HS-5 (cell line): Measurements from ENCODE around the gene DUSP18.
"Not testable (repeated sequence)": the region's sequence is repeated elsewhere in the genome, so short reads cannot be mapped to it uniquely, and the experiment has no call there.

ENCODE experiments used
- DNase-seq: peaks from one replicate; pipeline ENCODE4 v3.0.0-alpha.2; 2012; ENCODE audit warnings: low read depth

Gene DUSP18

DNA sequence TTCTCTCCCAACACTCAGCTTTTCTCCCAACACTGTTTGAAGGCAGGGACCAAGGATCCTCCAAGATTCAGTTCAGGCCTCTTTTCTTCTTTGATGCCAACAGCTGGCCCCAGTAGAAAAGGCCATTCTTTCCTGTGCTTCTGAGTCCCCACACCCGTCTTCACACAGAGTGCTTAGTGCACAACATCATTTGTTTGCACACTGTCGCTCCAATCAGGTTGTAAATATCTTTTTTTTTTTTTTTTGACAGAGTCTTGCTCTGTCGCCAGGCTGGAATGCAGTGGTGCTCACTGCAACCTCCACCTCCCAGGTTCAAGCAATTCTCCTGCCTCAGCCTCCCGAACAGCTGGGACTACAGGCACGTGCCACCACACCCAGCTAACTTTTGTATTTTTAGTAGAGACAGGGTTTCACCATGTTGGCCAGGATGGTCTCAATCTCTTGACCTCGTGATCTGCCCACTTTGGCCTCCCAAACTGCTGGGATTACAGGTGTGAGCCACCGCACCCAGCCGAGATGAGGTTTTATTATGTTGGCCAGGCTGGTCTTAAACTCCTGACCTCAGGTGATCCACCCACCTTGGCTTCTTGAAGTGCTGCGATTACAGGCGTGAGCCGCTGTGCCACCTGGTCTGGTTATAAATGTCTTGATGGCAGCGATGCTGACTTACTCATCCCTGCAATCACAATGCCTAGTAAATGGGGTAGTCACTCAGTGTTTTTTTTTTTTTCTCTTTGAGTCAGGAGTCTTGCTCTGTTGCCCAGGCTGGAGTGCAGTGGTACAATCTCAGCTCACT, 12.4 kb upstream of the DUSP18 start:
- DNase-seq, result not testable (repeated sequence)

GRCh38 chr22:30676565-30676964, 8.9 kb upstream of the DUSP18 start:
- not testable (repeated sequence) for DNase-seq

DNA sequence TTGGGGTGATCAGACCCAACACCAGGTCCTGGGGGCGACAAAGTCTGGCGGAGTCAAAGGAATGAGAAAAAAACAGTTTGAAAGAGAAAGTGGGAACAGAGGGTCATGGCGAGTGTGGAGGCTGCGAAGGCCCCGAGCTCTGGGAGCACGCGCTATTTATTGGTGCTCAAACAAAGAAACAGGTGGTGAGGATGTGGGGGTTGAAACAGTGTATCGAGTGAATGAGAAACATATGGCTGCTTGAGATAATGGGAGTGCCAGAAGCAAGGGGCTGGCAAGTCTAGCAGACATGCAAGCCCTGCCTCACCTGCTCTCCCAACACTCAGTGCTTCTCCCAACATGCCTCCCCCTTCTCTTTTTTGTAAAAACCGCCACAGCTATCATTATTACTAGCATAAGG, 7.8 kb upstream of the DUSP18 start:
- DNase-seq, result no peak

DNA sequence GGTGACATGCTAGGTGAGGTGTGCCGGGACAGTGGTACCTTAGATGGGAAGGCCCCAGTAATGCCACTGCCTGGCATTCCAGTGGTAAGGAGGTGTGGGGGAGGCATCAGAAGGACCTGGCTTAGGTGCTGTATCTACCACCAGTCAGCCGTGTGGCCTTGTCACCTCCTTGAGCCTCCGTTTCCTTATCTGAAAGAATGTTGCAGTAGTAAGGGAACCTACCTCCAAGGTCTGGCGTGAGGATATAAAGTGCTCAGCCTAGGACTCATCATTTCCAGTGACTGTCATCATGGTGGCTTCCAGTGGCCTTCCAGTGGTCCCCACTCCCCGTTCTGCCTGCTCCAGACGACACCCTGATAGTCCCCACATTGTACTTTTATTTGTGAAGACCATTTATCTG, 6.8 kb upstream of the DUSP18 start:
- DNase-seq, result no peak

- DNase-seq, result no peak
These were observed 5.5 kb upstream of the DUSP18 start for GRCh38 chr22:30673136-30673535.

GRCh38 chr22:30671071-30671470, 3.4 kb upstream of the DUSP18 start:
- DNase-seq, result no peak

- DNase-seq, result no peak
These were observed 673 bp upstream of the DUSP18 start for GRCh38 chr22:30668386-30668710.

DNA sequence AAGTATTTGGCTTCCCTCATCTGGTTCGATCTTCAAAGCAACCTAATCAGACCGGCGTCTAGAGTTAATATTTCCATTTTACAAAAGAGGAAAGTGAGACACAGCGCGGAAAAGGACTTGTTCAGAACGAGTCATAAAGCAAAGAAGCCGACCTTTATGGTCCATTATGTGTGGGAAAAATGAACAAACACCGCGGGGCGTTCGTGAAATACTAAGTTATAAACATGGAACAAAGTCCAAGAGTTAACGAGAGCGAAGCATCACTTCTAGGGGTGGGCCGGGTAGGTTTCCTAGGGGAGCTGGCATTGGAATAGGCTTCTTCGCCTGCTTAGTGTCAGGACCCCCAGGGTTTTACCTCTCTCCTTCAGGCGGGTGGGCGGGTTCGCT, 575 bp downstream of the DUSP18 start:
- no peak for DNase-seq

- DNase-seq, result no peak
These were observed 1.9 kb downstream of the DUSP18 start for GRCh38 chr22:30665786-30666185.

- no peak for DNase-seq
These were observed 2.4 kb downstream of the DUSP18 start for GRCh38 chr22:30665266-30665665.

DNA sequence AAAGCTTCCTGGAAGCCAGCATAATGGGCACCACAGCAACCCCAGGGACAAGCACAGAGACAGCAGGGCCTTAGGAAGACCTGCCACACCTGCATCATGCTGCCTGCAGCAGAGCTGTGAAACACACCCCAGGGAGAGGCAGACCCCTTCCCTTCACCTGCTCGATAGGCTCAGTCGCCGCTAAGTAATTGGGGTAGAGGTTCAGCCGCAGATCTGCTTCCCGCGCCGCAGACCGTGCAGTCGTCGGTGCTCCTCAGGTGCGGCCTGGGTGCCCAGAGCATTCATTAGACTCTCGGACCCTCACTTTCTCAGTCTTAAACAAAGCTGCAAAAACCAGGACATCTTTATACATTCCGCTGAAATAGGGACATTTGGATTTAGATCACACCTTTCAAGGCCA, 2.9 kb downstream of the DUSP18 start:
- DNase-seq, result no peak

GRCh38 chr22:30662040-30662439, 5.6 kb downstream of the DUSP18 start:
- DNase-seq, result no peak

- DNase-seq, result no peak
These were observed 12.1 kb downstream of the DUSP18 start for GRCh38 chr22:30655532-30655931.

DNA sequence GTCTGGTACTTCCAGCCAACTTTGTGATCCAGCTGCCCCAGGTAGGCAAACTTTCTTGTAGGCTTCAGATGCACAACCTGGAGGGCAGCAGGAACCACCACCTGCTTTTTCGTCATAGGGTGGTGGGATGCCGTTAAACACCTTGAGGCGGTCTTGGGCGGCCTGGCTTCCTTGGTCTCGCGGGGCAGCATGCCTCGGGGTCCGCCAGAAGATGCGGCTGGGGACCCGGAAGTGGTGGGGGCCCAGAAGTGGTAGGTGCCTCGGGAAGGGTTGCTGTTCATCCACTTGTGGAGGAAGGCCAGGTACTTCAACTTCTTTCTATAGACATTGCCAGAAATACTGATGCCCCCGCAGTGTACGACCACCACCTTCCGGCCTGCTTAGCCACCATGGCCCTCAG, 13.3 kb downstream of the DUSP18 start:
- DNase-seq, result no peak

GRCh38 chr22:30652852-30653251, 14.8 kb downstream of the DUSP18 start:
- no peak for DNase-seq

DNA sequence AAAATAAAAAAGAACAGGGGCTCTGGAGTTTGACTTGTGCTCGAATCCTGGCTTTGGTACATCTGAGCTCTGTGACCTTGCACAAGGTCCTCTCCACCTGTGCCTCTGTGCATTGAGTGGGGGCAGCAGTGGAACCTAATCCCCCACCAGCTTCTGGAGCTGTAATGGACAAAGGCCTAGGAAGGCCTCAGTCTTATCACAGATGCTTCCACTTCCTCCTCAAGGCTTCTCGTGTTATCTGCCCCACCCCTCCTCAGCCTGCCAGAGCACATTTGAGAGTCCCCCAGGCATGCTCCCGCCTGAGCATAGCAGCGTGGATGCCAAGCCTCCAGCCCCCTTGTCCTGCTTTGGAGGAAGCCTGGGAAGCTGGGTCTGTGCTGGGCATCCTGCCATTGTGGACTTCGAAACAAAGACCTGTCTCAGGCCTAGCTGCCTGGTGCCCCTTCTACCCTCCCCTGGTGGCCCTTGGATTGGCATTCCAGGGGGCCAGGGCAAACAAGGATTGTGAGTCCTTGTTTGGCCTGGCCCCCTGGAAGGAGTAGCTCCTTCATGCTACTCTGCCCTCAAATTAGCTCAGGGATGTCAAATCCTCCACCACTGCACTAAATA, 17.1 kb downstream of the DUSP18 start:
- DNase-seq, result no peak

DNA sequence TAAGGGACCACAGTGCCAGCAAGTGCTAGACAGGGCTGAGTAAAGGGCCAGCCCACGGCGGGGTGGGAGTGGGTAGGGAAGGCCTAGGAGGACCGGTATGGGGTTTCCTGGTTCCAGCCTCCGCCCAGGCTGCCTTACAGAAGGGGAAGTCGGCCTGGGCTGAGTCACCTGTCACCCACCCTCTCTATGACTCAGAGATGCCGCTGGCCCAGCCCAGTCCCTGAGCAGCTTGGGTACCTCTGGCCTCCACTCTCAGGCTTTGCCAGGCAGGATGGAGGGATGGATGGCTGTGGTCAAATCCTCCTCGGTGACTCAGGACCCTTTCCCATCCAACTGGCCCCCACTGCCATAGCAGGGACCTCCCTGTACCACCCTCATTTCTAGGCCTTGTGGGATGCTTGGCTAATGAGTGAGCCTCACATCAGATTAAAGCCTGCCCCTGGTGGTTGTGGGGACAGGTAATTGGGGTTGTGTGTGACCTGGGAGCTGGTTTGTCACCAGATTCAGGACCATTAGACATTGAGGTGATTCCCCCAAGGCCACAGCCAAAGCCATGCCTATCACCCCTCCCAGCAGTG, 18.2 kb downstream of the DUSP18 start:
- peak; percentile 83 for DNase-seq

DNA sequence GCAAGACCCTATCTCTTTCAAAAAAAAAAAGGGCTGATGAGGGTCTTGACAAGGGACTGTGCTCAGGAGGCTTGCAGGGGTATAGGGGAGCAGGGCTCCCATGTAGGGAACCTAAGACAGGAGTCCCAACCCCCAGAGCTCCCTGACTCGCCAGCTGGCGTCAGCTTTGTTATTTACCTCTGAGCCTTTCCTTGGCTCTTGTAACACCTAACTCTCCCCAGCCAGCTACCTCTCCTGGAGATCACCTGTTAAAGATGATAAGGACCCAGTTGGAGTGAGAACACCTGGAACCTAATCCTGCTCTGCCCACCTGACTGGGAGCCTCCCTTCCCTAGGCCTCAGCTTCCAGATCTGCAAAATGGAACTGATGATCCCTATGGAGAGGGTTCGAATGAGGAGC, 18.9 kb downstream of the DUSP18 start:
- no peak for DNase-seq

GRCh38 chr22:30647536-30647935, 20.1 kb downstream of the DUSP18 start:
- DNase-seq, result no peak

- DNase-seq, result no peak
These were observed 21.0 kb downstream of the DUSP18 start for GRCh38 chr22:30646518-30647160.

DNA sequence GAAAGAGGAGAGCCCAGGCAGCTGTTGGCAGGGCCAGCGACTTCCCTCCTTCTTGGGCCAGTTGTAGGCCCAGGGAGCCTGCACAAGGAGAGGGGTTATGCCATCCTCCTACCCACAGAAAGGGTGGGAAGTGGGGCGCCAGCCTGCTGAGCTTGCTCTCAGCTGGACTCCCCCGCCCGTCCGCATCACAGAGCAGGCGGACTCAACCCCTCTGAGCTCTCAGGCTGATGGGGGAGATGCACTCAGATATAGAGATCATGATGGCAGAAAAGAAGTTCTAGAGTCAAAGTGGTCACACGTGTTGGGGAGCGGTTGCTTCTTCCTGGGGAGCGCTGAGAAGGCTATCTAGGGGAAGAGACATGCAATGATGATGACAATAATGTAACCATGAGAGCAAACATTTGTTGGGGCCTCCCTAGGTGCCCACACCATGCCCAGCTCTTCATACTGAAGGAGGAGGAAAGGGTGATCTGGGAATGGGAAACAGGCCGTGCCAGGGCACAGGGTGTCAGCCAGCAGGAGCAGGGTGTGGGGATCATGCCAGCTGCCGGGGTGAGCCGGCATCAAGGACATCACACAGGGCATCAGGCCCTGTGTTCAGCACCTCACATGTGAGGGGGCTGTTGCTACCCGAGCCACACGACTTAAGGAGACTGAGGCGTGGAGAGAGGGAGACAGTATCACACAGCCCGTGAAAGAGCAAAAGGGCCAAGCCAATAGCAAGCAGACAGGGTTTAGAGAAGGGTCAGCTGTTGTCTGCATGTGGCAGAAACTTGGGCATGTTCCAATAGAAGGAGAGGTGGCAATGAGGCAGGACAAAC, 24.4 kb downstream of the DUSP18 start:
- DNase-seq, result no peak

- DNase-seq, result no peak
These were observed 26.7 kb downstream of the DUSP18 start for GRCh38 chr22:30640839-30641430.
